SK-N-SH (cell line): ENCODE results near the gene CREB5. TPM values are rescaled to one million over a fixed set of nuclear protein-coding genes. Genes with fewer than 3 reads are reported as not detected.

Experiments used
- CTCF ChIA-PET: fragments of 300-600, 350-600 bp; formaldehyde crosslinking; extraction: SDS; loops from one replicate; lab custom pipeline; 2021; lab: Yijun Ruan, JAX
- POLR2A ChIA-PET: fragments of 350-600 bp; sonication (Branson Sonifier 250); formaldehyde crosslinking; extraction: SDS; loops from one replicate; lab custom pipeline; 2020; ENCODE audit warnings: antibody characterized with exemption, inconsistent platforms; lab: Yijun Ruan, JAX
- DNase-seq: peaks from one replicate; pipeline ENCODE4 v3.0.0; 2012
- H2AFZ ChIP-seq: fragments of 200-600 bp; sonication (generic); 2 replicates; pipeline ENCODE4 v1.8.1; 2016; ENCODE audit warnings: antibody characterized with exemption, mild to moderate bottlenecking, low read depth
- H3F3A ChIP-seq: fragments of 200-600 bp; sonication (generic); replicated peaks from 2 replicates; pipeline ENCODE3; 2016; ENCODE audit warnings: antibody characterized with exemption, mild to moderate bottlenecking; ENCODE audit not compliant: insufficient read depth
- H3K27ac ChIP-seq, 2 experiments: fragments of 200-500 bp in 1 of 2; fragments of 200-600 bp in 1 of 2; sonication (Bioruptor generic) in 1 of 2; sonication (generic), shearing (Covaris generic) in 1 of 2; 2 replicates each; pipeline versions ENCODE4 v1.5.1 to v1.6.1; 2014 to 2016; ENCODE audit warnings: low read depth in 2 of 2, inconsistent platforms in 1 of 2, low read length in 1 of 2, mild to moderate bottlenecking in 1 of 2, mixed read lengths in 1 of 2
- H3K27me3 ChIP-seq: fragments of 200-600 bp; sonication (generic), shearing (Covaris generic); 2 replicates; pipeline ENCODE4 v1.6.1; 2016; ENCODE audit warnings: mixed run types; ENCODE audit not compliant: insufficient read depth
- H3K36me3 ChIP-seq, 2 experiments: fragments of 200-500 bp in 1 of 2; fragments of 200-600 bp in 1 of 2; sonication (Bioruptor generic) in 1 of 2; sonication (generic) in 1 of 2; replicated peaks in 1 of 2; 2 replicates each; pipeline versions ENCODE3 to v1.5.1; 2014 to 2016; ENCODE audit warnings: low read length in 1 of 2, mild to moderate bottlenecking in 1 of 2; ENCODE audit not compliant: insufficient read depth in 2 of 2, control insufficient read depth in 1 of 2
- H3K4me1 ChIP-seq, 2 experiments: fragments of 200-500 bp in 1 of 2; fragments of 200-600 bp in 1 of 2; sonication (Bioruptor generic) in 1 of 2; sonication (generic), shearing (Covaris generic) in 1 of 2; 2 replicates each; pipeline versions ENCODE4 v1.5.1 to v1.6.1; 2014 to 2016; ENCODE audit warnings: low read depth in 1 of 2, low read length in 1 of 2, mixed run types in 1 of 2; ENCODE audit not compliant: insufficient read depth in 2 of 2, control insufficient read depth in 1 of 2
- H3K4me2 ChIP-seq: fragments of 200-600 bp; sonication (generic), shearing (Covaris generic); 2 replicates; pipeline ENCODE4 v1.6.1; 2017; ENCODE audit warnings: mixed run types
- H3K4me3 ChIP-seq, 2 experiments: fragments of 200-500 bp in 1 of 2; fragments of 200-600 bp in 1 of 2; sonication (Bioruptor generic) in 1 of 2; sonication (generic), shearing (Covaris generic) in 1 of 2; 2 replicates each; pipeline versions ENCODE4 v1.5.1 to v1.8.1; 2014 to 2016; ENCODE audit warnings: low read depth in 2 of 2, inconsistent platforms in 1 of 2, low read length in 1 of 2, mild to moderate bottlenecking in 1 of 2, mixed read lengths in 1 of 2, moderate library complexity in 1 of 2
- H3K79me2 ChIP-seq: fragments of 200-600 bp; sonication (generic); 2 replicates; pipeline ENCODE4 v1.8.1; 2017; ENCODE audit warnings: mild to moderate bottlenecking; ENCODE audit not compliant: insufficient read depth
- H3K9ac ChIP-seq: fragments of 200-600 bp; sonication (generic); 2 replicates; pipeline ENCODE4 v1.6.1; 2017; ENCODE audit warnings: mixed run types
- H3K9me2 ChIP-seq: fragments of 200-600 bp; sonication (generic); 2 replicates; pipeline ENCODE4 v1.6.1; 2017; ENCODE audit warnings: mixed run types
- H3K9me3 ChIP-seq: fragments of 200-600 bp; sonication (generic); 2 replicates; pipeline ENCODE4 v1.6.1; 2017; ENCODE audit warnings: mixed run types, mild to moderate bottlenecking, moderate library complexity
- H4K20me1 ChIP-seq: fragments of 200-600 bp; sonication (generic); 2 replicates; pipeline ENCODE4 v1.6.1; 2017; ENCODE audit warnings: mild to moderate bottlenecking, mixed run types; ENCODE audit not compliant: insufficient read depth
- CHD2 ChIP-seq: fragments of 150-350 bp; IDR thresholded peaks from 2 replicates; pipeline ENCODE4 v1.6.1; 2018; ENCODE audit warnings: low read length; ENCODE audit not compliant: partially characterized antibody
- CTCF ChIP-seq: fragments of 200-600 bp; sonication (generic); IDR thresholded peaks from 2 replicates; pipeline ENCODE4 v1.6.1; 2017; ENCODE audit warnings: antibody characterized with exemption, mild to moderate bottlenecking, moderate library complexity
- EZH2phosphoT487 ChIP-seq: fragments of 200-600 bp; sonication (generic); IDR thresholded peaks from 2 replicates; pipeline ENCODE4 v1.6.1; 2017; ENCODE audit warnings: low read depth, mixed run types, mild to moderate bottlenecking, antibody characterized with exemption, moderate library complexity, borderline replicate concordance
- FOSL2 ChIP-seq: IDR thresholded peaks from 2 replicates; pipeline ENCODE4 v1.4.0; 2012; ENCODE audit warnings: low read depth, mild to moderate bottlenecking, moderate library complexity, borderline replicate concordance
- IRF3 ChIP-seq: fragments of 150-350 bp; IDR thresholded peaks from 2 replicates; pipeline ENCODE4 v1.6.1; 2016; ENCODE audit warnings: mild to moderate bottlenecking, low read depth, low read length
- MXI1 ChIP-seq: IDR thresholded peaks from 2 replicates; pipeline ENCODE4 v1.6.1; 2012; ENCODE audit warnings: mild to moderate bottlenecking, low read depth, low read length, improper control_type of control experiment
- NFIC ChIP-seq: IDR thresholded peaks from 2 replicates; pipeline ENCODE4 v1.4.0; 2012; ENCODE audit warnings: borderline replicate concordance
- NRF1 ChIP-seq: IDR thresholded peaks from 2 replicates; pipeline ENCODE4 v1.6.1; 2012; ENCODE audit warnings: low read depth, mild to moderate bottlenecking, low read length
- POLR2AphosphoS5 ChIP-seq: IDR thresholded peaks from 2 replicates; pipeline ENCODE4 v1.6.1; 2012; ENCODE audit warnings: low read depth, low read length
- RAD21 ChIP-seq: IDR thresholded peaks from 2 replicates; pipeline ENCODE4 v1.6.1; 2012; ENCODE audit warnings: mild to moderate bottlenecking, low read length
- RCOR1 ChIP-seq: fragments of 150-350 bp; IDR thresholded peaks from 2 replicates; pipeline ENCODE4 v1.6.1; 2017; ENCODE audit warnings: antibody characterized with exemption, low read length
- RFX5 ChIP-seq: IDR thresholded peaks from 2 replicates; pipeline ENCODE4 v1.6.1; 2012; ENCODE audit warnings: mild to moderate bottlenecking, improper control_type of control experiment, low read length
- TAF1 ChIP-seq: IDR thresholded peaks from 2 replicates; pipeline ENCODE4 v1.6.1; 2012; ENCODE audit warnings: low read depth, mild to moderate bottlenecking, low read length, moderate library complexity, borderline replicate concordance
- TEAD4 ChIP-seq: IDR thresholded peaks from 2 replicates; pipeline ENCODE4 v1.4.0; 2012; ENCODE audit warnings: mild to moderate bottlenecking, borderline replicate concordance; ENCODE audit not compliant: insufficient read depth
- YY1 ChIP-seq: IDR thresholded peaks from 2 replicates; pipeline ENCODE4 v1.4.0; 2012; ENCODE audit warnings: low read depth, mild to moderate bottlenecking
- ZBTB33 ChIP-seq: IDR thresholded peaks from 2 replicates; pipeline ENCODE4 v1.4.0; 2012; ENCODE audit warnings: low read depth, borderline replicate concordance
- WGBS: methylation state at CpG from one replicate; pipeline ENCODE4 v1.1.6; 2017; ENCODE audit warnings: low lambda C conversion rate; 5-methylcytosine and 5-hydroxymethylcytosine counted together
- polyA plus RNA-seq, 3 experiments: library from polyadenylated mRNA; depleted of rRNA; stranded (reverse); fragments of >200 nt; gene quantifications; 2 replicates each; pipeline ENCODE4 v1.2.3, GENCODE V29; 2012
- TF ChIP-seq, protein P1 (sequence below): fragments of 150-350 bp; IDR thresholded peaks from 2 replicates; pipeline ENCODE4 v1.6.1; 2017; ENCODE audit warnings: antibody characterized with exemption, low read length, low read depth, borderline replicate concordance
- TF ChIP-seq, protein P2 (sequence below): IDR thresholded peaks from 2 replicates; pipeline ENCODE4 v1.4.0; 2012; ENCODE audit warnings: low read depth, borderline replicate concordance

Gene CREB5
- polyA plus RNA-seq, 1 of the 3 experiments (the other 2 are of a cell fraction) = 19.3 TPM

DNA sequence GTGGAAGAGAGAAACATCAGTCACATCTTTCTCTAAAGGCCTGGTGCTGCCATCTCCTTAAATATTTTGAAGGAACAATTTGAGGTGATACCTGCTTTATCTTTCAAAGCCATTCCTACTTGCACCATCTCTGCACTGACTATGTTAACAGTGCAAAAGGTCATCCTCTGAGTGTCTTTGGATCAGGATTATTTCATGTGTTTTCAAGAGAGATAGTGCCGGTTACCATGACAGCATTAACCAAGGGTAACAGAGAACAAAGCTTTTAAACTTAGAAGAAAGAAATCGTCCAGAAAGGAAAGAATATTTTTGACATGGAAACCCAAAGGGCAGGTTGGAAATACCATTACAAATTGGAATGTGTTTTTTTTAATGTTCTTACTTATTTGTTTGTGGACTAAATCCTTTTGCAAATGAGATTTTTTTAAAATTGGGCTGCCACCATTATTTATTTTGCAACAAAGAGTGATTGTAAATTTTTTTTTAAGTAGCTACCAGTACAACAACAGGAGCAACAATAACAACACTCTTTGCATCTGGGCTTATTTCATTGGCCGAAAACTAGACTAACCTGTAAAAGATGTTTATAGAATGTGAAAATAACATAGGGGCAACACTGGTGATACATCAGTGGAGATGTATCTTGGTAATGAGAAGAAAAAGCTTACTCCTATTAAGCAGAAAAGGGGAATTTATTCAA lies 234.2 kb downstream of the CREB5 start (continued):
- no peak for TF ChIP-seq CTCF
- TF ChIP-seq, all 33 proteins: peak for 0

- Histone ChIP-seq H3K36me3 (no peaks in the 10 kb centered on the region), H3K79me2 (no peaks in the 10 kb centered on the region), H3K9me3 (no peaks in the 10 kb centered on the region), H3K27ac (no peak overlapping the region), H3K4me3 (no peak overlapping the region), H3K9me2 (no peaks in the 10 kb centered on the region), H2AFZ (no peak overlapping the region), H3K9ac (no peak overlapping the region), H3F3A (no peaks in the 10 kb centered on the region), H4K20me1 (no peaks in the 10 kb centered on the region), H3K4me2 (no peak overlapping the region), H3K4me1 (no peaks in the 10 kb centered on the region), H3K27me3 (peaks cover 4% of the 10 kb centered on the region; the same call in 1 of the 2 replicates)
- no peak for DNase-seq
- POLR2A ChIA-PET = no interaction called here
- CTCF ChIA-PET = interaction anchor here (1.4 to 2.2 kb wide), 3 partner anchors 9 to 348 kb away, joined by 3 to 8 read pairs (median 3); no protein-coding TSS in a partner anchor
- TF ChIP-seq TAF1 (no peak), YY1 (no peak), NFIC (no peak), TEAD4 (no peak), EZH2phosphoT487 (no peak), POLR2AphosphoS5 (no peak), ZBTB33 (no peak), NRF1 (no peak), MXI1 (no peak), RAD21 (no peak), CHD2 (no peak), RFX5 (no peak), RCOR1 (no peak), FOSL2 (no peak), IRF3 (no peak)
- TF ChIP-seq, protein P1, sequence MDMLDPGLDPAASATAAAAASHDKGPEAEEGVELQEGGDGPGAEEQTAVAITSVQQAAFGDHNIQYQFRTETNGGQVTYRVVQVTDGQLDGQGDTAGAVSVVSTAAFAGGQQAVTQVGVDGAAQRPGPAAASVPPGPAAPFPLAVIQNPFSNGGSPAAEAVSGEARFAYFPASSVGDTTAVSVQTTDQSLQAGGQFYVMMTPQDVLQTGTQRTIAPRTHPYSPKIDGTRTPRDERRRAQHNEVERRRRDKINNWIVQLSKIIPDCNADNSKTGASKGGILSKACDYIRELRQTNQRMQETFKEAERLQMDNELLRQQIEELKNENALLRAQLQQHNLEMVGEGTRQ = no peak
- TF ChIP-seq, protein P2, sequence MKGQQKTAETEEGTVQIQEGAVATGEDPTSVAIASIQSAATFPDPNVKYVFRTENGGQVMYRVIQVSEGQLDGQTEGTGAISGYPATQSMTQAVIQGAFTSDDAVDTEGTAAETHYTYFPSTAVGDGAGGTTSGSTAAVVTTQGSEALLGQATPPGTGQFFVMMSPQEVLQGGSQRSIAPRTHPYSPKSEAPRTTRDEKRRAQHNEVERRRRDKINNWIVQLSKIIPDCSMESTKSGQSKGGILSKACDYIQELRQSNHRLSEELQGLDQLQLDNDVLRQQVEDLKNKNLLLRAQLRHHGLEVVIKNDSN = no peak
- WGBS = 51% methylated on average over 4 of the region's 4 CpGs
Observed at GRCh38 chr7:28647076-28647421, 234.7 kb downstream of the CREB5 start.
